Activated CD8-positive, alpha-beta T cell treated with anti-CD3 and anti-CD28 coated beads for 36 hours (primary cell): ENCODE data around the gene ZNRF4. TPM values are rescaled to one million over a fixed set of nuclear protein-coding genes. Genes with fewer than 3 reads are reported as not detected.

ENCODE experiments used
- ATAC-seq: fragments of 200-7000 bp; cut with Tn5 transposase; one replicate; pipeline ENCODE4 v1.10.0; 2021; ENCODE audit warnings: mild to moderate bottlenecking, moderate library complexity
- CTCF ChIA-PET: fragments of 350-600 bp; sonication (Branson Sonifier 250); formaldehyde crosslinking; loops from one replicate; lab custom pipeline; 2021; ENCODE audit warnings: antibody characterized with exemption; lab: Charles Lee
- POLR2A ChIA-PET: fragments of 350-600 bp; sonication (Branson Sonifier 250); formaldehyde crosslinking; loops from one replicate; lab custom pipeline; 2021; ENCODE audit warnings: antibody characterized with exemption; lab: Charles Lee
- DNase-seq: peaks from one replicate; pipeline ENCODE4 v3.0.0-alpha.2; 2020
- H3K27ac Mint-ChIP-seq: one replicate; pipeline ENCODE4 v1.8.0; 2021; ENCODE audit warnings: mild to moderate bottlenecking, mixed read lengths
- H3K27me3 Mint-ChIP-seq: one replicate; pipeline ENCODE4 v1.8.0; 2021; ENCODE audit warnings: mixed read lengths
- H3K36me3 Mint-ChIP-seq: one replicate; pipeline ENCODE4 v1.8.0; 2021; ENCODE audit warnings: low read depth, mixed read lengths
- H3K4me1 Mint-ChIP-seq: one replicate; pipeline ENCODE4 v1.8.0; 2021; ENCODE audit warnings: low read depth, mixed read lengths
- H3K4me3 Mint-ChIP-seq: one replicate; pipeline ENCODE4 v1.8.0; 2021; ENCODE audit warnings: mild to moderate bottlenecking, moderate library complexity, mixed read lengths
- H3K9me3 Mint-ChIP-seq: one replicate; pipeline ENCODE4 v1.8.0; 2021; ENCODE audit warnings: mixed read lengths
- CTCF ChIP-seq: fragments of 200-600 bp; IDR thresholded peaks from one replicate; pipeline ENCODE4 v1.8.0; 2022; ENCODE audit warnings: antibody characterized with exemption, mild to moderate bottlenecking
- intact Hi-C: fragments of 100-400 bp; cut with micrococcal nuclease; formaldehyde crosslinking; loops from one replicate; pipeline ENCODE4 v1.10.0; 2022
- total RNA-seq, 2 experiments: library from RNA; stranded (reverse); gene quantifications; one replicate each; pipeline ENCODE4 v1.2.3, GENCODE V29; 2021

Gene ZNRF4
- total RNA-seq, 2 experiments from 2014 or later: not detected

- Mint-ChIP-seq H3K27me3 (peaks cover 18% of the 10 kb centered on the region), H3K9me3 (no peaks in the 10 kb centered on the region), H3K4me3 (no peak overlapping the region), H3K4me1 (no peaks in the 10 kb centered on the region), H3K36me3 (no peaks in the 10 kb centered on the region), H3K27ac (no peak overlapping the region)
- intact Hi-C loops: no loop called here
- ChIA-PET CTCF (no interaction called here), POLR2A (no interaction called here)
- TF ChIP-seq CTCF: no peak
- ATAC-seq (no peak), DNase-seq (no peak)
Measured at GRCh38 chr19:5424192-5424973, 30.8 kb upstream of the ZNRF4 start.

- DNase-seq (no peak), ATAC-seq (no peak)
- Mint-ChIP-seq H3K9me3 (no peaks in the 10 kb centered on the region), H3K27ac (no peak overlapping the region), H3K27me3 (peaks cover 15% of the 10 kb centered on the region), H3K4me3 (no peak overlapping the region), H3K4me1 (no peaks in the 10 kb centered on the region), H3K36me3 (no peaks in the 10 kb centered on the region)
- ChIA-PET CTCF (no interaction called here), POLR2A (no interaction called here)
- intact Hi-C loops: no loop called here
- TF ChIP-seq CTCF: no peak
Measured at GRCh38 chr19:5425260-5425659, 30.0 kb upstream of the ZNRF4 start.

GRCh38 chr19:5430237-5430636 lies 25.0 kb upstream of the ZNRF4 start:
- CTCF ChIA-PET: no interaction called here
- no peaks in the 10 kb centered on the region for H3K36me3 Mint-ChIP-seq

GRCh38 chr19:5432687-5433086 lies 22.5 kb upstream of the ZNRF4 start:
- Mint-ChIP-seq H3K4me1 (peaks cover 3% of the 10 kb centered on the region), H3K9me3 (no peaks in the 10 kb centered on the region), H3K4me3 (no peak overlapping the region), H3K36me3 (no peaks in the 10 kb centered on the region), H3K27ac (no peak overlapping the region), H3K27me3 (peaks cover 16% of the 10 kb centered on the region)
- no peak for TF ChIP-seq CTCF
- ChIA-PET POLR2A (no interaction called here), CTCF (interaction anchor here (0.9 kb wide), 1 partner anchor 90 kb away, joined by 3 read pairs; no protein-coding TSS in a partner anchor)
- DNase-seq (no peak), ATAC-seq (no peak)
- intact Hi-C loops: no loop called here

More at GRCh38 chr19:5430237-5430636, 25.0 kb upstream of the ZNRF4 start:
- no peak overlapping the region for H3K4me3 Mint-ChIP-seq
- POLR2A ChIA-PET: no interaction called here
- DNase-seq (no peak), ATAC-seq (no peak)
- intact Hi-C loops: no loop called here
- H3K27ac Mint-ChIP-seq: no peak overlapping the region
- no peaks in the 10 kb centered on the region for H3K9me3 Mint-ChIP-seq
- H3K4me1 Mint-ChIP-seq: peaks cover 2% of the 10 kb centered on the region
- peaks cover 15% of the 10 kb centered on the region for H3K27me3 Mint-ChIP-seq
- TF ChIP-seq CTCF: no peak

GRCh38 chr19:5434351-5434917 lies 20.8 kb upstream of the ZNRF4 start:
- H3K4me3 Mint-ChIP-seq: no peak overlapping the region
- peaks cover 3% of the 10 kb centered on the region for H3K4me1 Mint-ChIP-seq
- H3K36me3 Mint-ChIP-seq: no peaks in the 10 kb centered on the region
- ATAC-seq (no peak), DNase-seq (no peak)
- no peaks in the 10 kb centered on the region for H3K9me3 Mint-ChIP-seq
- CTCF ChIA-PET: no interaction called here
- TF ChIP-seq CTCF: no peak
- no peak overlapping the region for H3K27ac Mint-ChIP-seq
- POLR2A ChIA-PET: no interaction called here
- peaks cover 17% of the 10 kb centered on the region for H3K27me3 Mint-ChIP-seq
- intact Hi-C loops: no loop called here
